ENCODE results near the gene NRG3.

GRCh38 chr10:82438277-82438676 is 563.3 kb downstream of the NRG3 start:
- no peak for TF ChIP-seq EZH2 (IDR thresholded peaks at IDR 0.05)
- TF ChIP-seq FOXP2 (optimal IDR thresholded peaks at IDR 0.05; ENCODE audit: control extremely low read depth, extremely low read length, insufficient read depth): no peak
- TF ChIP-seq POLR2AphosphoS5 (IDR thresholded peaks at IDR 0.05; ENCODE audit: borderline replicate concordance, low read depth, low read length): no peak

All from SK-N-MC (cell line).